Epithelial cell of proximal tubule (primary cell): ENCODE measurements around the gene CFAP58. TPM values are rescaled to one million over a fixed set of nuclear protein-coding genes. Genes with fewer than 3 reads are reported as not detected.
A peak's percentile ranks its signal among the peaks of the same experiment; 100 is the strongest.

ENCODE experiments used
- DNase-seq: peaks from one replicate; pipeline ENCODE4 v3.0.0-alpha.2; 2011; ENCODE audit warnings: low read depth
- H3K4me3 ChIP-seq: 2 replicates; pipeline ENCODE4 v1.5.1; 2011; ENCODE audit warnings: low read depth, mild to moderate bottlenecking, low read length
- total RNA-seq: library from RNA; depleted of rRNA; stranded (reverse); fragments of >200 nt; gene quantifications from 2 replicates; pipeline ENCODE4 v1.2.3, GENCODE V29; 2015
- TF ChIP-seq, protein P1 (sequence below): conservative IDR thresholded peaks from 2 replicates; pipeline ENCODE4 v1.5.1; 2012; ENCODE audit warnings: low read depth, mild to moderate bottlenecking, low read length

Gene CFAP58
- total RNA-seq, 1 donor from 2014 or later = 0.23 TPM

DNA sequence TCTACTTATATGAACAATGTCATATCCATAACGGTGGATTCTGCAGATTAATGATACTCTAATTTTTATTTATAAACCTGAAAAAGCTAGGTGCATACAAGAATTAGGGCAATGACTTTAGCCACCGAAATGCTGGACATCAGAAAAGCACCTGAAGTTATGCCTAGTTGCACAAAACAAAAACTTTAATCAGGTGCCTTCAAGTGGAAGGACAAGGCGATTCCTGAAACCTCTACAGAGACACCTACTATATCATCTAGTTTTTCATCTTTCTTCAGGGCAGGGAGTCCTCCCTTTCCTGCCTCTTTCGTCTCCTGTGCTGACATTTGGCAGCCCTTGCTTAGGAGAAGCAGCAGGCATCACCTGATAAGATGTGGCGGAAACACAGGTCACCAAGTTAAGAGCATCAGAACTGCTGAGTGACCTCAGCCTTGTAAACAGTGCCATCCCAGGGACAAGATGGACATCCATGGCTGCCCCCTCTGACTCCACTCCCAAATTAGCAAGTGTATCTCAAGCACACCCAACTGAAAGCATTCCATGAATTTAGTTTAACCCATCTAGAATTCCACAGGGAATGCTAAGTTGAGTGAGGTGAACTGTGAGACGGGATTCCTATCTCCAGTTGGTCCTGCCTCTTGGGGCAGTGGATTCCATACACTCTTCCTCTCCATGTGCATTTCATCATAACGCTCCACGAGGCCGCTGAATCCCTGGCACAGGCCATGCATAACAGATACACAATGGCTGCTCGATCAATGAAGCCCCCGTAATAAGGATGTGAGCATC is 21.2 kb upstream of the CFAP58 start:
- H3K4me3 ChIP-seq = no peak overlapping the region
- DNase-seq = no peak
- TF ChIP-seq, protein P1, sequence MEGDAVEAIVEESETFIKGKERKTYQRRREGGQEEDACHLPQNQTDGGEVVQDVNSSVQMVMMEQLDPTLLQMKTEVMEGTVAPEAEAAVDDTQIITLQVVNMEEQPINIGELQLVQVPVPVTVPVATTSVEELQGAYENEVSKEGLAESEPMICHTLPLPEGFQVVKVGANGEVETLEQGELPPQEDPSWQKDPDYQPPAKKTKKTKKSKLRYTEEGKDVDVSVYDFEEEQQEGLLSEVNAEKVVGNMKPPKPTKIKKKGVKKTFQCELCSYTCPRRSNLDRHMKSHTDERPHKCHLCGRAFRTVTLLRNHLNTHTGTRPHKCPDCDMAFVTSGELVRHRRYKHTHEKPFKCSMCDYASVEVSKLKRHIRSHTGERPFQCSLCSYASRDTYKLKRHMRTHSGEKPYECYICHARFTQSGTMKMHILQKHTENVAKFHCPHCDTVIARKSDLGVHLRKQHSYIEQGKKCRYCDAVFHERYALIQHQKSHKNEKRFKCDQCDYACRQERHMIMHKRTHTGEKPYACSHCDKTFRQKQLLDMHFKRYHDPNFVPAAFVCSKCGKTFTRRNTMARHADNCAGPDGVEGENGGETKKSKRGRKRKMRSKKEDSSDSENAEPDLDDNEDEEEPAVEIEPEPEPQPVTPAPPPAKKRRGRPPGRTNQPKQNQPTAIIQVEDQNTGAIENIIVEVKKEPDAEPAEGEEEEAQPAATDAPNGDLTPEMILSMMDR = no peak

DNA sequence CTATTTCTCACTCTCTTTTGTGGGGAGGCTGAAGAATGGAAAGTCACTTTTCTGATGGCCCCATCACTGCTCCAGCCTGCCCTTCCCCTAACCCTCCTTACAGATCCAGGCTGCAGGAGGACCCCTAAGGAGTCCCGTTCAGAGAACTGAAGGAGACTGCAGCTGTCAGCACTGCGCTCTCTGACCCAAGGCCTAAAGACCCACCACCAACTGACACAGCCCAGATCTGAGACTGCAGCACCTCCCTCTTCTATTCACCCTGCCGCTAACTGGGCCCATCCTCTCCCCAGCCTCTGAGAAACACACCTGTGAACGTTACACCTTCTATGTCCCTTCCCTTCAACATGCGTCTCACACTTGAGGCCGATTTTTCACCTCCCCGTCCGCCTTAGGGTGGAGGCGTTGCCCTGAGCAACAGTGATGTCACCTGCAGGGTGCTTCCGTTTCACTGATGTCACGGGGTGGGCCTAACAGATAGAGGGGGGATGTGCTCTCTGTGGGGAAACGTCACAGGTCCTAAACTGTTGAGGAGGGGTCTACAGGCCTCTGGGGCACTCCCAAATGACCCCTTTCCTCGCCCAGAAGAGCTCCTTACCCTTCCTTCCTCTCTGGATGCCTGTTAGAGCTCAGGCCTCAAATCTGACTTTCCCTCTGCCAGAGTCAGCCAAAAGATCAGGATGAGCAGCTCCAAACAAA is 20.5 kb upstream of the CFAP58 start:
- no peak for DNase-seq
- TF ChIP-seq, protein P1 = no peak
- H3K4me3 ChIP-seq = no peak overlapping the region

DNA sequence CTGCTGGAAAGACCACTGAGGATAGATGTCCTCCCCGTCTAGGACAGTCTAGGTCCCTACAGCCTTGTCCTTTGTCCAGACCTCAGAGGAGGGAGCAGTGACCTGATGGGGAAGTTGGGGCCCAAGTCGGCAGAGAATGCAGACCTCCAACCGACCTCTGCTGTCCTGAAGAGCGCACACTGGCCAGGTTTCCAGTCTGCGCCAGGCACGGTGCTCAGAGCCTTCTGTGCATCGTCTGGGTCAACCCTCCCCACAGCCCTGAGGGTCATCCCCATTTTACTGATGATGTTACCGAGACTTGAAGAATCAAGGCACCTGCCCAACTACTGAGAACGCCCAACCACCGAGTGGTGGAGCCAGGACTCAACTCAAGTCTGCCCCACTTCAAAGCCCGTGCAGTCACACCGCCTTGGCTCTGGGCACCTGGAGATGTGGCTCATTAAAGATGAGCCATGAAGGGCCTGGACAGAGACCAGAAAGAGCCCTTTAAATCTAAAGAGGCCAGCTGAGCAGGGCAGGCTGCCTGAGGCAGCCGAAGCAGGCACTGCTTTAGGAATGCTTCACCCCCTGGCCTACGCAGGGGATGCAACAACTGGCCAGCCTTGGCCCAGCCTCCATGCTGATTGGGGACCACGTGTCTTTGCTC is 19.8 kb upstream of the CFAP58 start:
- TF ChIP-seq, protein P1 = no peak
- no peak overlapping the region for H3K4me3 ChIP-seq
- no peak for DNase-seq

DNA sequence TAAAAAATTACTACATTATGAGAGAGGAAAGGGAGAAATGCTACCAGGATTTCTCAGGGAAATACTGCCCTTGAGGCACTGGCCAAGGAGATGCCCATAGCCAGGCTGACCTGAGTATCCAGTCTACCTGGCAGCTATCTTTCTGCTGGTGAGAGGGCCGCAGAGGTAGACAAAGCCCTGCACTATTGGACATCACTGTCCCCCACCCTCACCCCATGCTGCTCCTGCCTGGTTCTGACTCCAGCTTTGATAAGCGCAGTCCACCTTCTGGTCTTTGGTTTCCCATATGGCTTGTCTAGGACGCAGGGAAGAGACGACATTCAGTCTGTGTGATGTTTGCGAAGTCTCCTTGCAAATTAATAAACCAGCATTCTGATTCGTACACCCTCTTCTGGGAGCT is 19.1 kb upstream of the CFAP58 start:
- TF ChIP-seq, protein P1 = no peak
- no peak overlapping the region for H3K4me3 ChIP-seq
- no peak for DNase-seq

DNA sequence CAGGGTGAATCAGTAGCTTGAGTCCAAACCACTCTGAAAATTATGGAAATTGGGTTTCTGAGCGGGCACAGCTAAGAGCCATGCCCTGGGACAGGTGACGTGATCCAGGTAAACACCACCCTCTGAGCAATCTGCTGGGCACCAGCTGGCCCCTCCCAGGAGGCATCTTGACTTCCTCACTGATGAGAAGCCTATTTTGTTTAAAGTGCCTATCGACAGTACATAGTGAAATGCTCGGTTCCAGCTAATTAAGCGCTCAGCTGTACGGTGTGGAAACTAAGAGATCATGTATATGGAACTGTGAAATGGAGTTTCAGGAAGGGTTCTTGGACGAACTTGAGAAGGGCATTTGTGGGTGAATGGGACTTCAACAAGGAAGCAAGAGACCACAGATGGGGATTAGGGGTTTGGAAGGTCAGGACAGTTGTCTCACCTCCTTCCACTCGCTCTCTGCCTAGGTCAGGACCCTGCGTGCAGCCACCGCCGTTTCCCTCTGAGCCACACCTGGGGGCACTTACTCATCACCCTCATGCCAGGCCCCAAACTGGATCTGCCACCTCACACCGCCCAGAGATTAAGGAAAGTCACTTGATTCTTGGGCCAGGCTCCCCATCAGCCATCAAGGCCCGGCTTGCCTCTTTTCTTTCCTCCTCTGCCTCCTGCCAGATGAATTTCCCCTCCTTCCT is 18.5 kb upstream of the CFAP58 start:
- H3K4me3 ChIP-seq = no peak overlapping the region
- TF ChIP-seq, protein P1 = no peak
- DNase-seq = no peak

DNA sequence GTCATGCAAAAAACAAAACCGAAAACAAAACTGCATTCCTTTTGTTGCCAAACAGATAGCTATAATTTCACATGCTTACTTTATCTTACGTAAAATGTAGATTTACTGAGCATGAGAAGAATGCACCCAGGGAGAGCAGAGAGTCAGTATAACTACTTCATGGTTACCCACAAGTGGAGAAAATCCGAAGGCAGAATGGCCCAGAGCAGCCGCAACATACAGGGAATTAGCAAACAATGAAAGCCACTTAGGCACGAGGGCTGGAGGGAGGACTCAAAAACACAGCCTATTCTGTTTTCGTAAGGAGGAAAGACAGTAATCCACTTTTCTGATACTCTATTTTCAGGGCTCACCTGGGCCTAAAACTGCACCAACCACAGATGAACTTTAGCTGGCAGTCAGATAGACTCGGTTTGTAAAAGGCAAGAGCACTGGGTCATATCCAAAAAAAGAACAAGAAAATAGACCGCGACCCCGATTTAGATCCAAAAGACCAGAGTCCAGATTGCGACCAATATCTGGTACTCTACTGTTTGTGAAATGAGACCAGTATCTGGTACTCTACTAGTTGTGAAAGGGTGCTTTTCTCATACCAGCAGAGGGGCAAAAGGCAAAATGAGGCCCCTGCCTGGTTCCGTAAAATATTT is 16.7 kb upstream of the CFAP58 start:
- no peak for DNase-seq
- H3K4me3 ChIP-seq = peak overlapping the region; percentile 90
- TF ChIP-seq, protein P1 = no peak
